ENCODE data around the gene KIF1B.

GRCh38 chr1:10398278-10398733 is 187.9 kb downstream of the KIF1B start:
- TF ChIP-seq CTCF (IDR thresholded peaks at IDR 0.05; ENCODE audit: low read length): no peak
- TF ChIP-seq EZH2 (optimal IDR thresholded peaks at IDR 0.05; ENCODE audit: low read depth, low read length): no peak

Data from MM.1S (cell line).